ENCODE data around the gene RNF5.
"Not testable (repeated sequence)": the region's sequence is repeated elsewhere in the genome, so short reads cannot be mapped to it uniquely, and the experiment has no call there.

DNA sequence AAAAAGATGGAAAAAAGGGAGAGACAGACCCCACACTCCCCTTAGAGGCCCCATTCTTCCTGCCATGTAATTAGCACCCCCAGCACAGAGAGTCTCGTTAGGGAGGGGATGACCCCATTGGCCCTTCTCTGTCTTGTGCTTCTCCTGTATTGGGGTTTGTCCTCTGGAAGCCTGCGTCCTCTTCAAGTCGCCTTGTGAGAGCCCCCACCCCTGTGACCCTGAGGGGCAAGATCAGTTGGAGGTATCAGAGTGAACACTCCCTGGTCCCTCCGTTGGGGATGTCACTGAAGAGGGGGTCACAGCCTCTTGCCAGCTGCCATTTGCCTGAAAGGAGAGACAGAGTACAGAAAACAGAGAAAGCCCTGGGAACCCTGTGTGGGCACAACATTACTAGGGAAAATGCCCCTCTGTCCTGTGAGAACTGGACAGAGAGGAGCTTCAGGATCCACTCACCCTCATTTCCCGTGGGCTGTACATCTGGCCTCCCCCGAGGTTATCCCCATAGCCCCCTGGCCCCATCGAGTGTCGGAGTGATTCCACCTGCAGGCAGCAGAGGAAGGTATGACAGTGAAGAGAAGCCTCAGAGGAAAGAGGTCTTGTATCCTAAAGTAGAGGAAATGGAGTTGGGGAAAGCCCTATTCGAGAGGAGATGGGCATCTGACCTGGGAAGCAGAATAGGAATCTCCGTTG lies 8.1 kb downstream of the RNF5 start:
- not testable (repeated sequence) for TF ChIP-seq CTCF (IDR thresholded peaks at IDR 0.05; ENCODE audit: low read length); EZH2 (optimal IDR thresholded peaks at IDR 0.05; ENCODE audit: low read depth, low read length)

Data from MM.1S (cell line).